GM12891 (cell line): ENCODE data around the gene CCDC167.

Experiments
- DNase-seq: peaks from one replicate; pipeline ENCODE4 v3.0.0; 2011; ENCODE audit warnings: low spot score; ENCODE audit not compliant: insufficient read length
- FAIRE-seq: peaks from 2 replicates; lab custom pipeline; 2011; peaks lifted over from hg19 to GRCh38; lab: Jason Lieb, UNC
- PAX5 ChIP-seq: IDR thresholded peaks from 2 replicates; pipeline ENCODE4 v1.6.1; 2011; ENCODE audit warnings: low read length, moderate library complexity, mild to moderate bottlenecking; ENCODE audit not compliant: insufficient read depth, severe bottlenecking
- POLR2A ChIP-seq: IDR thresholded peaks from 2 replicates; pipeline ENCODE4 v1.6.1; 2011; ENCODE audit warnings: low read depth, low read length, control low read depth
- POLR2AphosphoS5 ChIP-seq: IDR thresholded peaks from 2 replicates; pipeline ENCODE4 v1.6.1; 2011; ENCODE audit warnings: low read depth, low read length, control low read depth
- POU2F2 ChIP-seq: IDR thresholded peaks from 2 replicates; pipeline ENCODE4 v1.6.1; 2011; ENCODE audit warnings: low read depth, mild to moderate bottlenecking, control low read depth, low read length, moderate library complexity
- SPI1 ChIP-seq: IDR thresholded peaks from 2 replicates; pipeline ENCODE4 v1.6.1; 2011; ENCODE audit warnings: low read depth, low read length, control low read depth
- TAF1 ChIP-seq: IDR thresholded peaks from 2 replicates; pipeline ENCODE4 v1.6.1; 2011; ENCODE audit warnings: low read depth, low read length, control low read depth

CCDC167 gene

DNA sequence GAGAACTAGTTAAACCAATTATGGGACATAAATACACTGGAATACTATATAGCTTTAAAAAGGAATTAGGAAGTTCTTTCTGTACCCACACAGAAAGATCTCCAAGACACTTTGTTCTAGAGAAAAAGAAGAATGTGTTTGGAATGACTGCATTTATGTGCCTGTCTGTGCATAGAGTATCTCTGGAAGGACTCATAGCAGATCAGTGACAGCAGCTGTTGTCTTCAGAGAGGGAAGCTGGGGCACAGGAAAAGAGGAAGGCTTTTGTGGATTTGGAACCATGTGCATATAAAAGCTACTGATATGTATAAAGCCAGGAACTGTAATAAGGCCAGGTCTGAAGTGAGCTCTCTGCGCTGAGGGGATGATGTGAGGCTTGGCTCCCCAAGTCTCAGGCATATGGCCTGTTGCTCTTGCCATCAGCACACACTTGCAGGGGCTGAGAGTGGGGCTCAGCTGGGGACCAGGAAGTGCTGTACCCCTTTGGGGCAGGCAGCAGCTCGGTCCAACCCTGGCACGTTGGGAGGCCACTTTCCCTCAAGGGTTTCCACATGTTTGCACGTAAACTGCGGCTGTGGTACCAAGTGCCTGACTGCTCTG is 31.8 kb upstream of the CCDC167 start:
- DNase-seq: no peak
- TF ChIP-seq TAF1 (no peak), POLR2AphosphoS5 (no peak), POU2F2 (no peak)
- FAIRE-seq: no peak

DNA sequence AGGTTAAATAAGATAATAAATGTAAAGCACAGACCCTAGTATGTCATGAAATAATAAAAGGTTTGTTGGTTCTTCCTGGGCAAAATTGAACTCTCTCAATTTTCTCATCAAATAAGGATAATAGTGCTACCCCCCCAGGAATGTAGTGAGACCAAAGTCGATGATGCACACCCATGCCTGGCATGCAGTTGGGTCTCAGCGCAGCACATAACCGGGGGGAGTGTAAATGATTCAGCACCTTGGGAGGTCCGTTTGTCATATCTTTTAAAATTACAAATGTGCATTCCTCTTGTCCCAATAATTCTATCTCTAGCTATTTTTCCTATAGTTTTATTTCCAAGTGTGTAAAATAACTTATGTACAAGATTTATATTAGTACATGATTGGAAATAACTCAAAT is 31.3 kb upstream of the CCDC167 start:
- no peak for DNase-seq
- no peak for FAIRE-seq
- TF ChIP-seq PAX5: no peak
- TF ChIP-seq SPI1: no peak
- TF ChIP-seq POLR2AphosphoS5: no peak
- no peak for TF ChIP-seq TAF1
- no peak for TF ChIP-seq POU2F2

DNA sequence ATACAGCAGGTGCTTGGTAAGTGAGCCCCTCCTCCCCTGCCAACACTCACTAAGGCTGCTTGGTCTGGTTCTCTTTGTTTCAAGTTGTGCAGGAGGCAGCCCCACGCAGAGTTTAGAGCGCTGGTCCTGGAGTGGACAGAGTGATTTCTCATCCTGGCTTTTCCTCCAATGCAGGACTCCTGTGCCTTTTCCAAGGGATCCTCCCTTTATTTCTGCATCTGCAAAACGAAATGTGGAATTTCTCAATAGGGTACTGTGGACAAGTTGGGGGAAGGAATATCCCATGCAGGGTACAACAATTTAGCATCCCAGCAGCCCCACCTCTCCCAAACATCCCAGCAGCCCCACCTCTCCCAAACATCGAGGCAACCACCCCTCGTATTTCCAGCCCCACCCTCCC is 30.6 kb upstream of the CCDC167 start:
- FAIRE-seq: no peak
- DNase-seq: no peak
- TF ChIP-seq SPI1 (no peak), PAX5 (no peak), TAF1 (no peak), POLR2A (no peak), POLR2AphosphoS5 (no peak), POU2F2 (no peak)

DNA sequence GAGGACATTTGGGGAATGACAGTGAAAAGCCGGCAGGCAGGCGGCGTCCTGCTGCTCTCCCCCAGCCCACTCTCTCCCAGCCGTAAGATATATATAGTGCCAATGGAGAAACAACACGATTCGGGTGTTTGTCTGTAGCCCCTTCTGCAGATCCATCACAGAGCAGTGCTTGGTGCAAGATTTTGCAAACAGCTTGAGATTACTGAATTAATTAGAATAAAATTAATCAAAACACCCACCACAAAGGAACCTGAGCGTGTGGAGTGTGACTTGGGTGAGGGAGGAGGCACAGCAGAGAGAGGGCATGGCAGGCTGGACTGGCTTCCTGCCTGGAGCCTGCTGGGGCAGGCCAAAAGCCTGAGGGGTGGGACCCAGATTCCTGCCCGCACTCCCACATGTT is 28.8 kb upstream of the CCDC167 start:
- no peak for TF ChIP-seq POLR2AphosphoS5
- TF ChIP-seq TAF1: no peak
- no peak for TF ChIP-seq POU2F2
- TF ChIP-seq SPI1: no peak
- no peak for TF ChIP-seq PAX5
- TF ChIP-seq POLR2A: no peak
- DNase-seq (no peak), FAIRE-seq (no peak)

DNA sequence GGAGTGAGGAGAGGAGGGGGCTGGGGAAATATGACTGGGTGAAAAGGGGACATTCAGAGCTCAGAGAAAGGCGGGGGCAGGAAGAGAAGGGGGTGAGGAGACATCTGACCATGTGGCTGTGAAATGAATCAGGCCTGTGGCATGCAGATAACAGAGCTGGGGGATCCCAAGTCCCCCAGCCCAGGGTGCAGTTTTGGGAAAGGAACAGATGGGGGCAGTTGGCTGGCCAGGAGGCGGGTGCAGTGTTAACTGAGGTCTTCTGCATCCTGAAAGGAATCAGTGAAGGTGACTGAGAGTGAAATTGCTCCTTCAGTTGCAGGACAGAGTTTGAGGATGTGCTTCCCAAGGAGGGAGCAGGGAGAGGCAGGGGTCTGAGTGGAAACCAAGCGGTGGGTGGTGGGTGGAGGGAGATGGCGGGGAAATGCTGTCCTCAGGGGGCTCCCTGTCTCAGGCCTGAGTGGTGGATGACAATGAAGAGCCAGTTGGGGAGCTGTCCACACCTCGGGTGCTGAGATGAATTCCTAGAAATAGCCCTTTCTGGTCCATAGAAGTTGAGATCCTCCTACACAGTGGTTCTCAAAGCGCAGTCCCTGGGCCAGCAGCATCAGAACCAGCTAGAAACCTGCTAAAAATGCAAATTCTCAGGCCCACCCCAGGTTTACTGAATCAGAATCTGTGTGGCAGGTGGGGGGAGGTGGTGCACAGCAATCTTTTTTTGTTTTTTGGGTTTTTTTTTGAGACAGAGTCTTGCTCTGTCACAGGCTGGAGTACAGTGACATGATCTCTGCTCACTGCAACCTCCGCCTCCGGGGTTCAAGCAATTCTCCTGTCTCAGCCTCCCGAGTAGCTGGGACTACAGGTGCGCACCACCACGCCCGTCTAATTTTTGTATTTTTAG is 26.0 kb upstream of the CCDC167 start:
- DNase-seq (no peak), FAIRE-seq (no peak)
- TF ChIP-seq POU2F2 (no peak), POLR2A (no peak), POLR2AphosphoS5 (no peak), PAX5 (no peak), TAF1 (no peak), SPI1 (no peak)

DNA sequence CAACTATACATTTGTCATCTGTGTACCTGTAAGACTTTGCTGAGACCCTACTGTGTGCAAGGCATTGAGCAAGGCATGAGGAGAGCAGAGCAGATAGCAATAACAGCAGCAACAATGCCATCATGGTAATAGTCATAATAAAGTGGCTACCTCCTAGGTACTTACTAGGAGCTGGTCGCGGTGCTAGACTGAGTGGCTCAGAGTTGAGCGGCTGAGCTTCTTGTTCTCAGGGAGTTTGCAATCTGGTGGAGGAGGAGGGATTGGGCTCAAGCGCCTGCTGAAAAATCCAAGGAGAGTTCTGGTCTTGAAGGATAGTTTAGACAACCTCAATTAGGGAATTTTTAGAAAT is 25.3 kb upstream of the CCDC167 start:
- DNase-seq (no peak), FAIRE-seq (no peak)
- TF ChIP-seq SPI1 (no peak), POLR2AphosphoS5 (no peak), POU2F2 (no peak)

DNA sequence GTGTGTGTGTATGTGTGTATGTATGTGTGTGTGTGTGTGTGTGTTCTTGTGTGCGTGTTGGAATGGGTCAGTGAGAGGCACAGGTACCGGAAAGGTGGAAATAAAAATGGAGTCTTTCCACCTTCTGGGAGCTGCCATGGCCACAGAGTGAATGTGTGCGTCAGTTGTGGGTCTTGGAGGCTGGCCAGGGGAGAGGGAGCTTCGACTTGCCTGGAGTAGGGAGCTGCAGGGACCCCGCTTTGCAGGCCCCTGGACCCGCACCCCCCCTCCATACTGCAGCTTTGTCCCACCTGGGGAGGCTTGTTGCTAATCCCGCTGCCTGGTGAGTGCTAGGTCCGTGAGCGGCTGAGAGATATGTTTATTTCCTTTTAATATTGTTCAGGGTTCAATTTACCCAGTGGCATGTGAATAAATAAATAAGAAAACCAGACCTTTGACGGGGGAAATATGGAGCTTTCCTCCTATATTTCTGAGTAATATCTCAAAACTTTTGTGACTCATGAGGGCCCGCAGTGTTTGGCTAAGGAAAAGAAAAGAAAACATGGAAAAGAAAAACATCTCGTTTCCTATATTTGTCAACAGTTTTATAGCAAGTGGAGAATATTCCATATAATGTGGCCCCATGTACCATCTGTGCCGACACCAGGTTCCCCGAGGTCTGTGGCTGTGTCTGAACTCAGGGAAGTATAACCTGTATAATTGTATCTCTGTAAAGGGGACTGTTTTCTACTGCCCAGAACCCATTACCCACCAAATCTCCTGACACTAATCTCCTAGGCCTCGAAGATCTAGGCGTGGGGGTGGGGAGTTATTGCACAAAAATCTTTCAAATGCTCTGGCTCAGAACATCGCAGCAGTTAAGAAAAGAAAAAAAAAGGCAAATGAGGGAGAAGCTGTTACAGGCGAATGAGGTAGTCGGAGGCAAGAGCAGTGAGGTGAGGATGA is 24.6 kb upstream of the CCDC167 start:
- TF ChIP-seq SPI1 (no peak), TAF1 (no peak), POU2F2 (no peak), POLR2AphosphoS5 (no peak), PAX5 (no peak), POLR2A (no peak)
- DNase-seq (no peak), FAIRE-seq (peak; percentile 66)

DNA sequence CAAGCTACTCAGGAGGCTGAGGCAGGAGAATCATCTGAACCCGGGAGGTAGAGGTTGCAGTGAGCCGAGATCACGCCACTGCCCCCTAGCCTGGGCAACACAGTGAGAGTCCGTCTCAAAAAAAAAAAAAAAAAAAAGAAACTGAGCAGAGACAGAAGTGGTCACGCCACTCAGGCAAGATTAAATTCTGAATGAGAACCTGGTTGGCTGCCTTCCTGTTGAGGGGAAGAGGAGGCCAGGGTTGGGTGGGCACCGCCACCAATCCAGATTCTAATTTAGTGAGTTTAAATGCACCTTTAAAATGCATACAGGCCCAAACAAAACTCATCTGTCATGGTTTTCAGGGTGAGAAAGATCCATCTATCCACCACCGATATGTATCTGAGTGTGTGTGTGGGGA is 23.7 kb upstream of the CCDC167 start:
- FAIRE-seq (no peak), DNase-seq (no peak)
- TF ChIP-seq SPI1: no peak
- no peak for TF ChIP-seq TAF1
- no peak for TF ChIP-seq POLR2AphosphoS5
- no peak for TF ChIP-seq POLR2A
- no peak for TF ChIP-seq PAX5
- no peak for TF ChIP-seq POU2F2

DNA sequence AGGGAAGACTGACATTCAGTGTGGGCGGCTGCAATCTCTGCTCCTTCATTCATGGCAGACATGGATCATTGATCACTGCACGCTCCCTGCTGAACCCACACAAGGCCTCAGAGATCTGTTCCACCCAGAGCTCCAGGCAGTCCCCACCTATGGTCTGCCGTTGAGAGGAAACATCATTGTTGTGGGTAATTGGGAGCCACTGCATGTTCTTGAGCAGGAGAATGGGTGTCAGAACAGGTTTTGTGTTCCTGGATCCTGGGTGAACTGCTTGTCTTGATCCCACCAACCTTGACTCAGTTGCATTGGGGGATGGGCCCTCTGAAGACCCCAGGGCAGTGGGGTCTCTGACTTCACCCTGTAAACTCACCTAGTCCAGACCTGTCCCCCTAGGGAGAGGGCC is 23.1 kb upstream of the CCDC167 start:
- FAIRE-seq (no peak), DNase-seq (no peak)
- no peak for TF ChIP-seq POLR2AphosphoS5
- no peak for TF ChIP-seq POU2F2

DNA sequence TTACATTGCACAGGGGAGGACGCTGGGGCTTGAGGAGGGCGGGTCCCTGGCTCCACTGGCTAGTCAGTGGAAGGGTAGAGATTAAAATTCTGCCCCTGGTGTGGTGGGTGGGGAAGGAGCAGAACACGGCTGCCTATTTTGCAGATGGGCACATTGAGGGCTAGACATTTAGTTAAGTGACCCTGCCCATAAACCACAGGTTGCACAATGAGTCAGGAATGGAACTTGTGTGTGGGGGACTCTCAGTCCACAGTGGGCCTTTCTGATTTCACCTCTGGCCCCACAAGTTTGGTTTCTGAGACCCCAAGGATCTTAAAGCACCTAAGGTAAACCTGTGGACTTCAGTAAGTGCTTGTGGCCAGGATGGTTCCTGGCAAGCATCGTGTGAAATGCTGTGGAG is 22.0 kb upstream of the CCDC167 start:
- no peak for TF ChIP-seq SPI1
- no peak for TF ChIP-seq POLR2AphosphoS5
- no peak for TF ChIP-seq TAF1
- FAIRE-seq (peak; percentile 50), DNase-seq (no peak)
